Activated CD4-positive, alpha-beta T cell treated with anti-CD3 and anti-CD28 coated beads, Interleukin-2, amount 10 ng/mL, durations not matched to agents 7 days and 5 days (primary cell): ENCODE data around the gene BCAN. TPM values are rescaled to one million over a fixed set of nuclear protein-coding genes. Genes with fewer than 3 reads are reported as not detected.

Experiments
- CTCF ChIA-PET: fragments of 350-600 bp; sonication (Branson Sonifier 250); formaldehyde crosslinking; loops from one replicate; lab custom pipeline; 2021; ENCODE audit warnings: antibody characterized with exemption; lab: Charles Lee
- POLR2A ChIA-PET: fragments of 350-600 bp; sonication (Branson Sonifier 250); formaldehyde crosslinking; loops from one replicate; lab custom pipeline; 2021; ENCODE audit warnings: antibody characterized with exemption; lab: Charles Lee
- DNase-seq: peaks from one replicate; pipeline ENCODE4 v3.0.0-alpha.2; 2020
- H3K27ac Mint-ChIP-seq: one replicate; pipeline ENCODE4 v1.8.0; 2021; ENCODE audit warnings: mild to moderate bottlenecking, moderate library complexity, mixed read lengths
- H3K27me3 Mint-ChIP-seq: one replicate; pipeline ENCODE4 v1.8.0; 2021; ENCODE audit warnings: mixed read lengths
- H3K36me3 Mint-ChIP-seq: one replicate; pipeline ENCODE4 v1.8.0; 2021; ENCODE audit warnings: low read depth, mixed read lengths
- H3K4me1 Mint-ChIP-seq: one replicate; pipeline ENCODE4 v1.8.0; 2021; ENCODE audit warnings: mixed read lengths
- H3K4me3 Mint-ChIP-seq: one replicate; pipeline ENCODE4 v1.8.0; 2021; ENCODE audit warnings: mild to moderate bottlenecking, moderate library complexity, mixed read lengths
- H3K9me3 Mint-ChIP-seq: one replicate; pipeline ENCODE4 v1.8.0; 2021; ENCODE audit warnings: mixed read lengths
- total RNA-seq, 2 experiments: library from RNA; stranded (reverse); gene quantifications; one replicate each; pipeline ENCODE4 v1.2.3, GENCODE V29; 2021

Gene BCAN
- total RNA-seq, 2 experiments from 2014 or later, result not detected

DNA sequence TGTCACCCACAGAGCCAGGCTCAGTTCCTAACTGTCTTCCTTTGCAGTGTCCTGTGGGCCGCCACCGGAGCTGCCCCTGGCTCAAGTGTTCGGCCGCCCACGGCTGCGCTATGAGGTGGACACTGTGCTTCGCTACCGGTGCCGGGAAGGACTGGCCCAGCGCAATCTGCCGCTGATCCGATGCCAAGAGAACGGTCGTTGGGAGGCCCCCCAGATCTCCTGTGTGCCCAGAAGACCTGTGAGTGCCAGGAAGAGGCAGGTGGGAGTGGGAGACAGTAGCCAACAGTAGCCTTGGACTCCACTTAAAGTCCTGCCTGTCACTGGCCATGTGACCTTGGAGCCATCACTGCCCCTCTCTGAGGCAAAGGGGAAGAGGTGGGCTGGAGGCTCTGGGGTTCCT lies 16.6 kb downstream of the BCAN start:
- Mint-ChIP-seq H3K4me3 (no peak overlapping the region), H3K36me3 (no peaks in the 10 kb centered on the region), H3K4me1 (peaks cover 57% of the 10 kb centered on the region), H3K9me3 (no peaks in the 10 kb centered on the region), H3K27ac (no peak overlapping the region), H3K27me3 (peaks cover 47% of the 10 kb centered on the region)
- ChIA-PET POLR2A (no interaction called here), CTCF (interaction anchor here (0.9 to 6.6 kb wide), 13 partner anchors 10 to 225 kb away, joined by 3 to 54 read pairs (median 4); partner anchors contain the start of genes BCAN, ISG20L2, METTL25B and NES)
- DNase-seq, result no peak

DNA sequence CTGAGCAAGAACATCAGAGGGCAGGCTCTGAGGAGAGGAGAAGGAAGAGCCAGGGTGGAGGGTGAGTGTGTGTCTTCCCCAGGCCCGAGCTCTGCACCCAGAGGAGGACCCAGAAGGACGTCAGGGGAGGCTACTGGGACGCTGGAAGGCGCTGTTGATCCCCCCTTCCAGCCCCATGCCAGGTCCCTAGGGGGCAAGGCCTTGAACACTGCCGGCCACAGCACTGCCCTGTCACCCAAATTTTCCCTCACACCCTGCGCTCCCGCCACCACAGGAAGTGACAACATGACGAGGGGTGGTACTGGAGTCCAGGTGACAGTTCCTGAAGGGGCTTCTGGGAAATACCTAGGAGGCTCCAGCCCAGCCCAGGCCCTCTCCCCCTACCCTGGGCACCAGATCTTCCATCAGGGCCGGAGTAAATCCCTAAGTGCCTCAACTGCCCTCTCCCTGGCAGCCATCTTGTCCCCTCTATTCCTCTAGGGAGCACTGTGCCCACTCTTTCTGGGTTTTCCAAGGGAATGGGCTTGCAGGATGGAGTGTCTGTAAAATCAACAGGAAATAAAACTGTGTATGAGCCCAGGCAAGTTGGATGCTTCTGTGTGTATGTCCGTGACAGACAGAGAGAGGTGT lies 17.1 kb downstream of the BCAN start:
- Mint-ChIP-seq H3K4me3 (no peak overlapping the region), H3K27me3 (peaks cover 42% of the 10 kb centered on the region), H3K4me1 (peaks cover 57% of the 10 kb centered on the region), H3K36me3 (no peaks in the 10 kb centered on the region), H3K9me3 (no peaks in the 10 kb centered on the region), H3K27ac (no peak overlapping the region)
- CTCF ChIA-PET, result interaction anchor here (0.6 to 6.6 kb wide), 21 partner anchors 9 to 201 kb away, joined by 3 to 54 read pairs (median 7); partner anchors contain the start of genes BCAN, CRABP2, ISG20L2 and METTL25B
- DNase-seq, result no peak
- POLR2A ChIA-PET, result no interaction called here

DNA sequence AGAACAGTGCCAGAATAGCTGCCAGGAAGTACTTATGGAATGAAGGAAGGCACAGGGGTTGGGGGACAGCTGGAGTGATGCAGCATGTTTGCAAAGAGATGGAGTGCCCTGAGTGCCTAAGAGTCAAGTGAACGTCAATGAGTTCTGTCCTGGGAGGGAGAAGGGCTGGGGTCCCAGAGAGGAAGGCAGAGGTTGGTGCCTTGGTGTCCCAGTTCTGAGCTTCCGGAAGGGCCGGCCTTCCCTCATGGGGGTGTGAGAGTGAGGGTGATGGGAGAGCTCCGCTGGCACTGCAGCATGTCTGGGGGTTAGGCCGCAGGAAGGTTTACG lies 17.7 kb downstream of the BCAN start:
- peaks cover 38% of the 10 kb centered on the region for H3K27me3 Mint-ChIP-seq
- POLR2A ChIA-PET, result no interaction called here
- H3K27ac Mint-ChIP-seq, result no peak overlapping the region
- no peaks in the 10 kb centered on the region for H3K9me3 Mint-ChIP-seq
- peak overlapping the region; percentile 73 for H3K4me3 Mint-ChIP-seq
- CTCF ChIA-PET, result interaction anchor here (0.6 to 6.6 kb wide), 21 partner anchors 9 to 202 kb away, joined by 3 to 54 read pairs (median 7); partner anchors contain the start of genes BCAN, CRABP2, ISG20L2 and METTL25B
- H3K36me3 Mint-ChIP-seq, result no peaks in the 10 kb centered on the region
- no peak for DNase-seq
- H3K4me1 Mint-ChIP-seq, result peaks cover 60% of the 10 kb centered on the region

DNA sequence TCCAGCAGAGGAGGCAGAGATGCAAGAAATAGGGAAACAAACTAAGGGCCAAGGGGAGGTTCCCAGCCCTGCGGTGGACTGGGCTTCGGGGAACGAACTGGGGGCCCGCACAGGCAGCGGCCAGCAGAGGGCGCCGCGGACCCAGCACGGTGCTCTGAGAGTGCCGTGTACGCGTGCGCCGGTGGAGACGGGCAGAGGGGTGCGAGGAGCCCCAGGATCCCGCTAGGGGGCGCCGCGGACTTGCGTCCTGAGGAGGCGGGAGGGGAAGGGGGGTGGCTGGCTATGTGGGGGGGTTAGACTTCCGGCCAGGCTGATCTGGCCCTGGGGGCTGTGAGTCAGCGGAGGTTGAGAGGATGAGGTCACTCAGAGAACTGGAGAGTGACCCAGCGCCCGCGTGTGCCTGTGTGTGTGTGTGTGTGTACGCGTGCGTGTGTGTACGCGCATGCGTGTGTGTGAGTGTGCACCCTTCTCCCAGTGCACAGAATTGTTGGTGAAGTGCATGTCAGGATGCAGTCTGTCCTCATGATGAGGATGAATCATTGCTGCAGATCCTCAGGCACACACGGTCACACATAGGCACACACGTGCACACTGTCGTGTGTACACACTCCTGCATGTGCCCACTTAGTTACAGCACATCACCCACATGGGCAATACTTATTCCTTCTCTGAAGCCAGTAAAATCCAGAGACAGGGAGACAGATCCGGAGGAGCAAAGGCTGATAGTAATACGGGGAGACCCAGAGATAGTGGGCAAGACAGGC lies 18.3 kb downstream of the BCAN start:
- CTCF ChIA-PET, result interaction anchor here (0.6 to 6.6 kb wide), 32 partner anchors 10 to 202 kb away, joined by 3 to 54 read pairs (median 5); partner anchors contain the start of genes BCAN, CRABP2, ISG20L2 and METTL25B
- Mint-ChIP-seq H3K27me3 (peaks cover 35% of the 10 kb centered on the region), H3K27ac (peak overlapping the region; percentile 82), H3K4me3 (peak overlapping the region; percentile 73), H3K36me3 (no peaks in the 10 kb centered on the region), H3K4me1 (peaks cover 61% of the 10 kb centered on the region), H3K9me3 (no peaks in the 10 kb centered on the region)
- peak; percentile 92 for DNase-seq
- POLR2A ChIA-PET, result no interaction called here

DNA sequence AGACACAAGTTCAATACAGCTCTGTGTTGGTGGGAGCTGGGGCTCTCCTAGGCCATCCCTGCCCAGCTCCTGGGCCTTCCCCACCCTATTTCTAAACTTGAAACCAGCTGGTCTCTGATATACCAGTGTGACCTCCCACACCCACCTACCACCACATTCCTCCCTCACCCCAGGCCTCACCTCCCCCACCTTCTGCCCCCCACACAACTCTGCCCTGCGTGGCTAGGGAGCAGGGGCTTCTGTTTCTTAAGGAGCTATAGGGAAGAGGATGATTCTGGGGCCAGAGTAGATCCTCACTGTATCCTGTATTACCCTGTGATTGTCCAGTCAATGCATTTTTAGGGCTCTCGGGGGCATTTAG lies 18.8 kb downstream of the BCAN start:
- Mint-ChIP-seq H3K27me3 (peaks cover 34% of the 10 kb centered on the region), H3K9me3 (no peaks in the 10 kb centered on the region), H3K27ac (peak overlapping the region; percentile 82), H3K4me1 (peaks cover 66% of the 10 kb centered on the region), H3K4me3 (peak overlapping the region; percentile 73), H3K36me3 (no peaks in the 10 kb centered on the region)
- CTCF ChIA-PET, result interaction anchor here (0.7 to 6.6 kb wide), 27 partner anchors 9 to 215 kb away, joined by 3 to 54 read pairs (median 5); partner anchors contain the start of genes BCAN, CRABP2, ISG20L2 and METTL25B
- no peak for DNase-seq
- POLR2A ChIA-PET, result interaction anchor here (0.6 kb wide), 1 partner anchor 49 kb away, joined by 4 read pairs; no protein-coding TSS in a partner anchor

DNA sequence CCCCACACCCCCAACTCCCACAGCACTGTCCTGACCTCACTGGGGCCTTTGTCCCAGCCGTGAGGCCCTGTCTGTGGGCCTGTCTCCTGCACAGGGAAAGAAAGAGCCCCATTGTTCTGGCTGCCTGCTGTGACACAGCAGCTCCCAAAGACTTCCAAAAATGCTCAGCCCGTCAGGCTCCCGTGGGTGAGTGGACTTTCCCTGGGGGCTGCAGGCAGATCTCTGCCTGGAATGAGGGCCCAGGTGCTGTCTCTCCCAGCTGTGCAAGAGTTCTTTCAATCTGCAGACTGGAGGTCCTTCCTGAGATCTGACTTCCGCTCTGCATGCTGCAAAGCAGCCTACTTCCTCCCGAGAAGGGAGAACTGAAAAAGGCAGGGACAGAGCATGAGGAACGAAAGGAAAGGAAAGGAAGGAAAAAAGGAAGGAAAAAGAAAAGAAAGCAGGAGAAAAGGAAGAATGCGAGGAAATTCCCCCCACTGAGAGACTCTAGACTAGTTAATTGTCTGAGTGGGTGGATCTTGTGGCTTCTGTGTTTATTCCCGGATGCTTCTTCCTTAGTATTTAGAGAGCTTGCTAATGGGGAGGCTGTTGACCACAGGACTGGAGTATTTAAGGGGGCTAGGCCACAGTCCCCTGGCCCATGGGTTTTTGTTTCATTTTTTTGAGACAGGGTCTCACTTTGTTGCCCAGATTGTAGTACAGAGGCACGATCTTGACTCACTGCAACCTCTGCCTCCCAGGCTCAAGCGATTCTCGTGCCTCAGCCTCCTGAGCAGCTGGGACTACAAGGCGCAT lies 20.3 kb downstream of the BCAN start:
- peaks cover 21% of the 10 kb centered on the region for H3K27me3 Mint-ChIP-seq

DNA sequence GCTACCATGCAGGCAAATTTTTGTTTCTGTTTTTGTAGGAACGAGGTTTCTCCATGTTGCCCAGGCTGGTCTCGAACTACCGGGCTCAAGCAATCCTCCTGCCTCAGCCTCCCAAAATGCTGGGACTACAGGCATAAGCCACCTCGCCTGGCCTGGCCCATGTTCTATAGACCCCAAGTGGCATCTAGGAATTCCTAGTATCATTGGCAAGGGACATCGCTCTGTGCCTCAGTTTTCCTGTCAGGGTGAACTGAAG lies 20.8 kb downstream of the BCAN start:
- no peak for DNase-seq
- H3K27me3 Mint-ChIP-seq, result peaks cover 17% of the 10 kb centered on the region
- H3K4me1 Mint-ChIP-seq, result peaks cover 55% of the 10 kb centered on the region
- no peak overlapping the region for H3K27ac Mint-ChIP-seq
- CTCF ChIA-PET, result interaction anchor here (0.9 to 6.6 kb wide), 2 partner anchors 54 to 63 kb away, joined by 4 to 54 read pairs; partner anchors contain the start of genes ISG20L2 and METTL25B
- H3K36me3 Mint-ChIP-seq, result no peaks in the 10 kb centered on the region
- H3K9me3 Mint-ChIP-seq, result no peaks in the 10 kb centered on the region
- POLR2A ChIA-PET, result no interaction called here
- H3K4me3 Mint-ChIP-seq, result no peak overlapping the region

More for the DNA sequence above, 20.3 kb downstream of the BCAN start:
- peaks cover 60% of the 10 kb centered on the region for H3K4me1 Mint-ChIP-seq
- no peaks in the 10 kb centered on the region for H3K36me3 Mint-ChIP-seq
- ChIA-PET CTCF (interaction anchor here (0.6 to 6.6 kb wide), 8 partner anchors 10 to 198 kb away, joined by 3 to 54 read pairs (median 6); partner anchors contain the start of genes BCAN, CRABP2, ISG20L2 and METTL25B), POLR2A (no interaction called here)
- H3K27ac Mint-ChIP-seq, result no peak overlapping the region
- H3K9me3 Mint-ChIP-seq, result no peaks in the 10 kb centered on the region
- no peak overlapping the region for H3K4me3 Mint-ChIP-seq
- DNase-seq, result no peak

DNA sequence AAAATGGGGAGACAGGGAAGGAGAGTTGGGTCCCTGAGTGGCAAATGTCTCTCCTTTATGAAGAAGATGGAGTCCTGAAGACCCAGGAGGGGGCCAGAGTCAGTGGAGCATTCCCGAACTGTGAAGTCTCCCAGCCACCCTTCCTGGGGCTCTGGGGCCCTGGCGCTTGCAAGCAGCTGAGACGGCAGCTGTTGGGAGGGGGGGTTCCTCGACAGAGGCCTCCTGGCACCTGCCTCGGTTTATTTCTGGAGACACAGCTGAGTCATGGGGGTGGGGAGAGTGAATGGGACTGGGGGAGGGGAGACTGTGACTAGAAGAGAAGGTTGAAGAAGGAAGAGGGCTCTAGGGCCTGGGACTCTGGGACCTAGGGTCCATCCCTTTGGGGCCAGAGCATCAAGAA lies 21.3 kb downstream of the BCAN start:
- DNase-seq, result no peak
- Mint-ChIP-seq H3K9me3 (no peaks in the 10 kb centered on the region), H3K4me3 (no peak overlapping the region), H3K36me3 (no peaks in the 10 kb centered on the region), H3K27ac (peak overlapping the region; percentile 34), H3K27me3 (peaks cover 15% of the 10 kb centered on the region), H3K4me1 (peaks cover 51% of the 10 kb centered on the region)
- POLR2A ChIA-PET, result no interaction called here
- CTCF ChIA-PET, result interaction anchor here (0.9 to 6.6 kb wide), 2 partner anchors 55 to 63 kb away, joined by 4 to 54 read pairs; partner anchors contain the start of genes ISG20L2 and METTL25B

DNA sequence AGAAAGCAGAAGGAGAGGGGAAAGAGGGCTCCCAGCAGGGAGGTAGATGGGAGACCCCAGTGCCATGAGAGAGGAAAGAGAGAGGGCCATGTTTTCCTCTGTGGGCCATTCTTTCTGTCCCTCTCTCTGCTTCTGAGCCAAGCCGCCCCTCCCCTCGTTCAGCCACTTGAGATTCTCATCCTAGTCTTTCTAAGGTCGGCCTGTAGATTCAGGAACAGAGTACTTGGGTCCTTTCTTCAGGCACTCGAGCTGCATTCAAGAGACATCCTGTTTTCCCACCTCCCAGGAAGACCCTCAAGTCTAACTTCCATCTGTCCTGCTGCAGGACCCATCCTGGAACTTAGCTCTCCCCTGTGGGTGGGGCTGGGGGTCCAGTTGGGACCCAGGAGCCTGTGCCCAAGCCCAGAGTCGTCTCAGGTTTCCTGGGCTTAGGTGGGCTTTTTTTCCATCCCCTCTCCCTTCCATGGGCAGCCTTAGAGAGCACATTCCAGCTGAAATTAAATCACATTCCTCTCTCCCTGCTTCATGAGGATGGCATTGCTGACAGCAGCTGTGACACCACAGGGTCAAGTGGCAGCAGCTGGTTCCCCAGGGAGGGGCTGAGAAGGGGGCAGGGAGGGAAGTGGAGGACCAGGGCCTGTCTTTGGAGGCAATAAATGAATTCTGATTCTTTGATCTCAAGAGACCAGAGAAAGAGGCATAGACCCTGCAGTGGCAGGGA lies 22.3 kb downstream of the BCAN start:
- Mint-ChIP-seq H3K36me3 (no peaks in the 10 kb centered on the region), H3K27ac (no peak overlapping the region), H3K4me3 (no peak overlapping the region), H3K9me3 (no peaks in the 10 kb centered on the region), H3K4me1 (peaks cover 45% of the 10 kb centered on the region), H3K27me3 (peaks cover 15% of the 10 kb centered on the region)
- ChIA-PET POLR2A (no interaction called here), CTCF (interaction anchor here (0.6 to 1.8 kb wide), 7 partner anchors 12 to 1490 kb away, joined by 3 to 5 read pairs (median 4); partner anchors contain the start of gene NES)
- DNase-seq, result no peak

DNA sequence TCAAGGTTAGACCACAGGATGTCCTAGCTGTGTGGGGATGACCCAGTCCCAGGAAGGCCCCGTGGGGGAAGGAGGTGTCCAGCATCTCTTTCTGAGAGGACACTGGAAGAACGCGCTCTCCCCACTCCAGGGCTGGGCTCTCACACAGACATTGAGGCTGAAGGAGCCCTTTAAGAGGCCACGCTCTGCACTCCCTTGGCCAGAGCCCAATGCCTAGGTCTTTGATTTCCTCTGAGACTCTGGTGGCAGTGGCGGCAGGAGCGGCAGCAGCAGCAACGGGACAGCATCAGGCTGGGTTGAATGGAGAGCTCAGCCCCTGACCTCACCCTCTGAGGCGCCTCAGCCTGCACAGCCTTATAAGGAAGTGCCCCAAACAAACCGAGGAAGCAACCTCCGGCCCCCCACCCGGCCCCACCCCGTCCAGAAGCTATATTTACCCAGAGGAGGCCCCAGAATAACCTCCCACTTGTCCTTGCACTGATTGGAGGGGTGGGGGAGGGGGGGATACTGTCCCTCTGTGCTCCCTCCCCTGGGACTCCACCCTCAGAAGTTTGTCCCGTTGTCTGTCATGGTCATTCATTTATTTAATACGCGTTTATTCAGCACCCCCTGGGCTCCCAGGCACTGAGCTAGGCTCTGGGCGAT lies 23.0 kb downstream of the BCAN start:
- CTCF ChIA-PET, result interaction anchor here (0.6 to 1.8 kb wide), 8 partner anchors 11 to 1490 kb away, joined by 3 to 5 read pairs (median 4); partner anchors contain the start of gene NES

DNA sequence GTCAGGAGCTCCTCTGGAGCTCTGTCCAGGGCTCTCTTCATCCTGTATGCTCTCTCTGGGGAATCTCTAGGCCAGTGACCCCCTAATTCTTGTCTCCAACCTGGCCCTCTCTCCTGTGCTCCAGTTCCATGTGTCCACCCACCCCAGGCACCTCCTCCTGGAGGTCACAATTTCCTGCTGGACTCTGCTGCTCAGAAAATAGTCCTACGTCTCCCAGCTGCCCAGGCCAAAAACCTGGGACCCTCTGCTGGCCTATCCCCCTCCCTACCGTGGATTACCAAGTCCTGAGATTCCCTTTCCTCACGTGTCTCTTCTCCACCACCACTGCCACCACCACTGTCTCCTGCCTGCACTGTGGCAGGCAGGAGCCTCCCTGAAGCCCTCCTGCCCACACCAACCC lies 23.6 kb downstream of the BCAN start:
- ChIA-PET POLR2A (no interaction called here), CTCF (interaction anchor here (1.2 to 1.8 kb wide), 4 partner anchors 24 to 60 kb away, joined by 3 to 5 read pairs (median 4); no protein-coding TSS in a partner anchor)
- Mint-ChIP-seq H3K4me1 (peaks cover 33% of the 10 kb centered on the region), H3K4me3 (no peak overlapping the region), H3K27ac (peak overlapping the region; percentile 69), H3K36me3 (no peaks in the 10 kb centered on the region), H3K27me3 (peaks cover 15% of the 10 kb centered on the region), H3K9me3 (no peaks in the 10 kb centered on the region)
- DNase-seq, result no peak

More for the DNA sequence above, 23.0 kb downstream of the BCAN start:
- POLR2A ChIA-PET, result no interaction called here
- Mint-ChIP-seq H3K27me3 (peaks cover 15% of the 10 kb centered on the region), H3K9me3 (no peaks in the 10 kb centered on the region), H3K4me1 (peaks cover 38% of the 10 kb centered on the region), H3K27ac (no peak overlapping the region), H3K36me3 (no peaks in the 10 kb centered on the region), H3K4me3 (no peak overlapping the region)
- DNase-seq, result no peak
